ENCODE measurements around the gene SSTR3. TPM values are rescaled to one million over a fixed set of nuclear protein-coding genes. Genes with fewer than 3 reads are reported as not detected.

SSTR3 gene

Small RNA genes lying within 50 kb of the gene (small RNA-seq; reads per million reads assigned to genes)
- not detected for gene Z82188.1 (ENCODE audit: insufficient read depth)

All from neuronal stem cell (in vitro differentiated cells).